ENCODE measurements around the gene SMPD4.
"Not testable (repeated sequence)": the region's sequence is repeated elsewhere in the genome, so short reads cannot be mapped to it uniquely, and the experiment has no call there.

The SMPD4 gene

GRCh38 chr2:130135692-130136541, 45.5 kb downstream of the SMPD4 start:
- CTCF ChIA-PET = no interaction called here
- POLR2A ChIA-PET = interaction anchor here (0.6 kb wide), 1 partner anchor 12 kb away, joined by 3 read pairs; no protein-coding TSS in a partner anchor

GRCh38 chr2:130129120-130129829, 52.1 kb downstream of the SMPD4 start, which contains the start of gene POTEF:
POTEF (minus strand) TSS chr2:130129222; CDS start chr2:130120515, 8,707 bp downstream.
- CTCF ChIA-PET; DNase-seq (ENCODE audit: extremely low spot score); POLR2A ChIA-PET: not testable (repeated sequence)

More at GRCh38 chr2:130135692-130136541, 45.5 kb downstream of the SMPD4 start:
- TF ChIP-seq, protein P1, sequence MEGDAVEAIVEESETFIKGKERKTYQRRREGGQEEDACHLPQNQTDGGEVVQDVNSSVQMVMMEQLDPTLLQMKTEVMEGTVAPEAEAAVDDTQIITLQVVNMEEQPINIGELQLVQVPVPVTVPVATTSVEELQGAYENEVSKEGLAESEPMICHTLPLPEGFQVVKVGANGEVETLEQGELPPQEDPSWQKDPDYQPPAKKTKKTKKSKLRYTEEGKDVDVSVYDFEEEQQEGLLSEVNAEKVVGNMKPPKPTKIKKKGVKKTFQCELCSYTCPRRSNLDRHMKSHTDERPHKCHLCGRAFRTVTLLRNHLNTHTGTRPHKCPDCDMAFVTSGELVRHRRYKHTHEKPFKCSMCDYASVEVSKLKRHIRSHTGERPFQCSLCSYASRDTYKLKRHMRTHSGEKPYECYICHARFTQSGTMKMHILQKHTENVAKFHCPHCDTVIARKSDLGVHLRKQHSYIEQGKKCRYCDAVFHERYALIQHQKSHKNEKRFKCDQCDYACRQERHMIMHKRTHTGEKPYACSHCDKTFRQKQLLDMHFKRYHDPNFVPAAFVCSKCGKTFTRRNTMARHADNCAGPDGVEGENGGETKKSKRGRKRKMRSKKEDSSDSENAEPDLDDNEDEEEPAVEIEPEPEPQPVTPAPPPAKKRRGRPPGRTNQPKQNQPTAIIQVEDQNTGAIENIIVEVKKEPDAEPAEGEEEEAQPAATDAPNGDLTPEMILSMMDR (IDR thresholded peaks at IDR 0.05; ENCODE audit: control extremely low read depth, extremely low read depth, low read depth, missing control alignments) = no peak
- no peak for DNase-seq (ENCODE audit: extremely low spot score)

- CTCF ChIA-PET; DNase-seq (ENCODE audit: extremely low spot score); POLR2A ChIA-PET: not testable (repeated sequence)
Measured at GRCh38 chr2:130128464-130128863, 52.9 kb downstream of the SMPD4 start.

GRCh38 chr2:130127726-130128125, 53.7 kb downstream of the SMPD4 start:
- CTCF ChIA-PET; POLR2A ChIA-PET; DNase-seq (ENCODE audit: extremely low spot score): not testable (repeated sequence)

DNA sequence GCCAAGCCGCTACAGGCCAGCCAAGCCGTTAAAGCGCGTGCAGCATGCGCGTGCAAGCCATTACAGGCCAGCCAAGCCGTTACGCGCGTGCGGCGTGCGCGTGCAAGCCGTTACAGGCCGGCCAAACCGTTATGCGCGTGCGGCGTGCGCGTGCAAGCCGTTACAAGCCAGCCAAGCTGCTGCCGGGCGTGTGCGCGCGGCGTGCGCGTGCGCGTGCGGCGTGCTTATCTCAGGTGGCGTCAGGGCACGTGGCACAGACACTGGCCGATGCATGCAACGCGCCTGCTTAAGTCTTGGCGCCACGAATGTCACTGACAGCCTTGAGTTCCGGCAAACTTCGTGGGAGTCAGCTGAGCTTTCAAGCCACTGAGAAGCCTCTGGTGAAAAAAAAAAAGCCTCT, 60.5 kb downstream of the SMPD4 start:
- POLR2A ChIA-PET; CTCF ChIA-PET; DNase-seq (ENCODE audit: extremely low spot score): not testable (repeated sequence)

- POLR2A ChIA-PET; CTCF ChIA-PET; DNase-seq (ENCODE audit: extremely low spot score): not testable (repeated sequence)
Measured at GRCh38 chr2:130102597-130103363, 78.6 kb downstream of the SMPD4 start.

Measured in GM10248 (cell line).